ENCODE measurements around the gene RAB40B.

Gene RAB40B

DNA sequence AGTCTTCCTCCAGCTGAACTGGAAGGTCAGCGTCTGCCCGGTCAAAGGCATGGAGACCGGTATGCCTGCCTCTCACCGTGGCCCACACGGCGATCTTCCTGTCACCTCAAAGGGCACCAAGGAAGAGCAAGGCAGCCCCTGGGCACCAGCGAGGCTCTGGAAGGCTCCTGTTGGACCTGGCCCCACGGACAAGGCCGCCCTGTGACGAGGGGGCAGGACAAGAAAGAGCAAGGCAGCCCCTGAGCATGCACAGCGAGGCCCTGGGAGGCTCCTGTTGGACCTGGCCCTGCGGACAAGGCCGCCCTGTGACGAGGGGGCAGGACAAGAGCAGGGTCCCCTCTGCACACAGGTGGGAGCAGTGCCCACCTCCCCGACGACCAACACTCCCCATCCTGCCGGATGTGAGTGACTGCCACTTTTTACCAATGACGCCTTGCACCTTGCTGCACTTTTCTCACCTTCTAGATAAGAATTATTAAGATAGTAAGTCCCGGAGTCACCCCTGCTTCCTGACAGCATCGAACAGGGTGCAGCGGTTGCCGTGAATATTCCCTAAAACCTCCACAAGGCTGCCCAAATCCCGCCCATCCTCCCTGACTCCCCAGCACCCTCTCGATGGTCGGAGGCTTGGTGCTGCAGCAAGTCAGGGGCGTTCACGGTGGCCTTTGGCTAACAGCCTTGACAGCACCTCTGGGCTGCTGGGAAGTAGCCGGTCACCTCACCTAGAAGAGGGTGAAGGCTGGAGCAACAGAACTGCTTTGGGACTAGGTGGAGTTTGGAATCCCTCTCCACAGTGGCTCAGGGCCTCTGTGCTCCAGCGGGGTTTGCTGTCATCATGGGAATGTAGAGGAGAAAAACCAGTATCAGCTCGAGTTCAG lies 44.6 kb downstream of the RAB40B start:
- Histone ChIP-seq H3K27me3 (ENCODE audit: insufficient read depth, poor library complexity, severe bottlenecking) (no peaks in the 10 kb centered on the region), H3K27ac (ENCODE audit: poor library complexity, severe bottlenecking) (no peak overlapping the region), H3K4me1 (ENCODE audit: insufficient read depth, poor library complexity, severe bottlenecking) (no peaks in the 10 kb centered on the region), H3K4me3 (ENCODE audit: severe bottlenecking) (no peak overlapping the region), H3K9me3 (ENCODE audit: severe bottlenecking) (no peaks in the 10 kb centered on the region), H3K36me3 (ENCODE audit: low read depth) (no peaks in the 10 kb centered on the region)
- ATAC-seq (ENCODE audit: low read depth) = no peak
- TF ChIP-seq, protein P1, sequence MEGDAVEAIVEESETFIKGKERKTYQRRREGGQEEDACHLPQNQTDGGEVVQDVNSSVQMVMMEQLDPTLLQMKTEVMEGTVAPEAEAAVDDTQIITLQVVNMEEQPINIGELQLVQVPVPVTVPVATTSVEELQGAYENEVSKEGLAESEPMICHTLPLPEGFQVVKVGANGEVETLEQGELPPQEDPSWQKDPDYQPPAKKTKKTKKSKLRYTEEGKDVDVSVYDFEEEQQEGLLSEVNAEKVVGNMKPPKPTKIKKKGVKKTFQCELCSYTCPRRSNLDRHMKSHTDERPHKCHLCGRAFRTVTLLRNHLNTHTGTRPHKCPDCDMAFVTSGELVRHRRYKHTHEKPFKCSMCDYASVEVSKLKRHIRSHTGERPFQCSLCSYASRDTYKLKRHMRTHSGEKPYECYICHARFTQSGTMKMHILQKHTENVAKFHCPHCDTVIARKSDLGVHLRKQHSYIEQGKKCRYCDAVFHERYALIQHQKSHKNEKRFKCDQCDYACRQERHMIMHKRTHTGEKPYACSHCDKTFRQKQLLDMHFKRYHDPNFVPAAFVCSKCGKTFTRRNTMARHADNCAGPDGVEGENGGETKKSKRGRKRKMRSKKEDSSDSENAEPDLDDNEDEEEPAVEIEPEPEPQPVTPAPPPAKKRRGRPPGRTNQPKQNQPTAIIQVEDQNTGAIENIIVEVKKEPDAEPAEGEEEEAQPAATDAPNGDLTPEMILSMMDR (IDR thresholded peaks at IDR 0.05; ENCODE audit: poor library complexity, severe bottlenecking) = no peak
- no peak for DNase-seq (ENCODE audit: low spot score)

DNA sequence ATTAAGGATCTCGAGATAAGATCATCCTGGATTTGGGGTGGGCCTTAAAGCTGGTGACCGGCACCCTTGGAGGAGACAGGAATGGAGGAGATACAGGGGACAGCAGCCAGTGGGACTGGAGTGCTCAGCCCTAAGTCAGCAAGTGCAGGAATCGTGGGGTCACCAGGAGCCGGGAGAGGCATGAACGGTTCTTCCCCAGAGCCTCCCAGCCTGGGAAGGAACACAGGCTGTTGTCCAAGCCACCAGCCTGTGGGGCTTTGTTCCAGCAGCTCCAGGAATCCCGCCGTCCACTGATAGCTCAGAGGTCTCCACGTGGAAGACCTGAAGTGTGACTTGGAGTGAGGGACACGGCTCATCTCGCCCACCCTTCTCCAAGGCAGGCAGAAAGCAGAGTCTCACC lies 47.8 kb downstream of the RAB40B start:
- Histone ChIP-seq H3K36me3 (ENCODE audit: low read depth) (peaks cover 9% of the 10 kb centered on the region), H3K27me3 (ENCODE audit: insufficient read depth, poor library complexity, severe bottlenecking) (no peaks in the 10 kb centered on the region), H3K4me3 (ENCODE audit: severe bottlenecking) (no peak overlapping the region), H3K4me1 (ENCODE audit: insufficient read depth, poor library complexity, severe bottlenecking) (peaks cover 5% of the 10 kb centered on the region), H3K27ac (ENCODE audit: poor library complexity, severe bottlenecking) (no peak overlapping the region), H3K9me3 (ENCODE audit: severe bottlenecking) (no peaks in the 10 kb centered on the region)
- TF ChIP-seq, protein P1 (IDR thresholded peaks at IDR 0.05; ENCODE audit: poor library complexity, severe bottlenecking) = no peak
- DNase-seq (ENCODE audit: low spot score) (no peak), ATAC-seq (ENCODE audit: low read depth) (no peak)

DNA sequence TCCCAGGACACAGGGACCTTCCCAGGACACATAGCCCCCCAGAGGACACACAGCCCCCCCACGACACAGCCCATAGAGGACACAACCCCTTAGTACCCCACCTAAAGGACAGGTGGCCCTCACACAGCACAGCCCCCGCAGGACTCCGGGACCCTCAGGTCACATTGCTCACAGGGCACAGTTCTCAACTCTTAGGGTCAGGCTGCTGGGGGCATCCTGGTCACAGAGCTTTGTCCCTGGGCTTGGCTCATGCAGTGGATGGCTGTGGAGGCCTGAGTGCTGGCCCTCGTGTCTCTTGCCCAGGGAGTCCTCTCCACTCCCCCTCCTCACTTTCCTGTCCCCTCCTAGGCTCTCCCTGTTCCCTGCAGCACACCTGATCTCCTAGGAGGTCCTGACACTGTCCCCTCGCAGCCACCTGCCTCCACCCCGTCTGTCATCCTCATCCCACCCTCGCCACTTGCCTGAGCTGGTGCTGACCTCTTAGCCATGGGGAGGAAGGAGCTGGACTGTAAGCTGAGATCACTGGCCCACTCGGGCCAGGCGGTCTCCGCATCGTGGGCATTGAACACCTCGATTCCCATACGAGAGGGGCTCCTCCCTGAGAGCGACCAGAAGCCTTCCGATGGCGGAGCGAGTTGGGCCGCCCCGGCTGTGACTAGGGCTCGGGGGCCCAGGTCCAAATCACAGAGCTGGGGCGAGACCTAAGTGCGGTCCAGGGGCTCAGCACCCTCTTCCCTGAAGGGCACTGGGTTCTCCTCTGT lies 48.8 kb downstream of the RAB40B start:
- Histone ChIP-seq H3K4me3 (ENCODE audit: severe bottlenecking) (no peak overlapping the region), H3K36me3 (ENCODE audit: low read depth) (peaks cover 18% of the 10 kb centered on the region), H3K4me1 (ENCODE audit: insufficient read depth, poor library complexity, severe bottlenecking) (peaks cover 10% of the 10 kb centered on the region), H3K27ac (ENCODE audit: poor library complexity, severe bottlenecking) (no peak overlapping the region), H3K27me3 (ENCODE audit: insufficient read depth, poor library complexity, severe bottlenecking) (no peaks in the 10 kb centered on the region), H3K9me3 (ENCODE audit: severe bottlenecking) (no peaks in the 10 kb centered on the region)
- TF ChIP-seq, protein P1 (IDR thresholded peaks at IDR 0.05; ENCODE audit: poor library complexity, severe bottlenecking) = no peak
- no peak for ATAC-seq (ENCODE audit: low read depth)
- DNase-seq (ENCODE audit: low spot score) = no peak

DNA sequence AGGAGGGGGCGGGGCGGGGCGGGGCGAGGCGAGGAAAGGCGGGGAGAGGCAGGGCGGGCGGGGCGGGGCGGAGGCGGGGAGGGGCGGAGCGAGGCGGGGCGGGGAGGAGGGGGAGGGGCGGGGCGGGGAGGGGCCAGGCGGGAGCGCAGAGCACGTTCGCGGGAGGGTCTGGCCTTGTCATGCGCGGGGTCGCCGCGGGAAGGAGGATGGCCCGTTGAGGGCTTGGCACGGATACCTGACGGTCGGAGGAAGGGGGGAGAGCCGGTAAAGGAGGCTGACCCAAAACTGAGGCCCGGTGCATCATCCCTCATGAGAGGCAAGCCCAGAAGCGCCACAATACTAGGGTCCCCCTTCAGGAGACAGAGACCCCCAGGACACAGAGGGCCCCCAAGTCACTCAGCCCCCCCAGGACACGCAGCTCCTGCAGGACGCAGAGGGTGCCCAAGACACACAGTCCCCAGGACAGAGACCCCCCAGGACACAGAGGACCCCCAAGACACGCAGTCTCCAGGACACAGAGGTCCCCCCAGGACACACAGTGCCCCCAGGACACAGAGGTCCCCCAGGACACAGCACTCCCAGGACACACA lies 49.7 kb downstream of the RAB40B start:
- H3K36me3 ChIP-seq (ENCODE audit: low read depth) = peaks cover 26% of the 10 kb centered on the region
- peak overlapping the region; percentile 33 for H3K4me3 ChIP-seq (ENCODE audit: severe bottlenecking)
- no peak for ATAC-seq (ENCODE audit: low read depth)
- peak overlapping the region; percentile 96 for H3K27ac ChIP-seq (ENCODE audit: poor library complexity, severe bottlenecking)
- no peaks in the 10 kb centered on the region for H3K27me3 ChIP-seq (ENCODE audit: insufficient read depth, poor library complexity, severe bottlenecking)
- no peaks in the 10 kb centered on the region for H3K9me3 ChIP-seq (ENCODE audit: severe bottlenecking)
- peaks cover 10% of the 10 kb centered on the region for H3K4me1 ChIP-seq (ENCODE audit: insufficient read depth, poor library complexity, severe bottlenecking)
- TF ChIP-seq, protein P1 (IDR thresholded peaks at IDR 0.05; ENCODE audit: poor library complexity, severe bottlenecking) = no peak
- no peak for DNase-seq (ENCODE audit: low spot score)

Measured in RWPE2 (cell line).